ENCODE measurements around the gene CCDC61. TPM values are rescaled to one million over a fixed set of nuclear protein-coding genes. Genes with fewer than 3 reads are reported as not detected.

Gene CCDC61
- total and polyA plus RNA-seq, 2 donors (not counting 1 experiment from before 2014, with no cell fraction given), result 20.6 to 30.1 TPM

DNA sequence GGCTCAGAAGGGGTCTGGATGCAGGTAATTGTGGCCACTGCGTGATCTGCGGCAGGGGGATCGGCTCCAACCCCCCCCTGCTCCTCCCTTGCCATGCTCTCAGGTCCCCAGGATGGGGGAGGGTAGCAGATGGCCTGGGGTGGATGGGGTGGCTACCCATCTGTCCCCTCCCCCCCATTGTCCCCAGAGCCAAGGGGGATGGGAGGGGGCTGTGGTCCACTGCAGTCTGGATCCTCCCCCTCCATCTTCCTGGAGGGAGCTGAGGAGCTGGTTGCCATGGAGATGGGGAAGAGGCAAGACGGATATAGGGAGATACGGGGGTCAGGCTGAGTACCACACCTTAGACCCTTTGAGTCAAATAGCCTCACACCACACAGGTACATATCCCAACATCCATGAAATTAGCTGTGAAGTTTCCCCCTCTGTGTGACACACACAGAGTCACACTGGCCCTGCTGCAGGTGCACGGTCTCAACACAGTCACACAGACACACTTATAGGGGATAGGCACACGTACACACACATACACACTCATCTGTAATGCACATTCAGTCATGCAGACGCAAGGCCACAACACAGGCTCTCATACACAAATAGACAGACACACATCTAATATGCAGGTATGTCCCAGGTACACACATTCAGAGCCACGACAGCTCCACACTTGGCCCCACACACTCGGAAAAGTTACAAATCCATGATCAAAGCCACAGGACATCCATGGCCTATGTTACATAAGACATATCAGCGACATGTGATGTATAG is 19.8 kb upstream of the CCDC61 start:
- Histone ChIP-seq H3K79me2 (ENCODE audit: control insufficient read depth, insufficient read depth, low read length) (no peaks in the 10 kb centered on the region), H3K4me2 (replicated peaks; ENCODE audit: low read depth, low read length, poor library complexity, severe bottlenecking) (no peak overlapping the region), H3K9ac (ENCODE audit: low read length) (no peak overlapping the region), H3K9me3 (ENCODE audit: control extremely low read depth in 1 of 3, control insufficient read depth in 2 of 3, insufficient read depth in 1 of 3, low read length in 2 of 3) (peaks cover 0 to 35% (median 3%) of the 10 kb centered on the region in 3 donors), H3K36me3 (replicated peaks in 1 of 2; ENCODE audit: control extremely low read depth in 1 of 2, control insufficient read depth in 1 of 2, extremely low read depth in 1 of 2, insufficient read depth in 2 of 2, low read length in 1 of 2) (no peaks in the 10 kb centered on the region), H3K27me3 (replicated peaks in 1 of 4; ENCODE audit: control extremely low read depth in 1 of 4, control insufficient read depth in 3 of 4, insufficient read depth in 4 of 4, low read length in 3 of 4) (peaks cover 0 to 65% (median 34%) of the 10 kb centered on the region in 4 experiments), H3K4me1 (ENCODE audit: control insufficient read depth in 2 of 2, insufficient read depth in 2 of 2, low read length in 2 of 2) (peaks cover 26 to 30% of the 10 kb centered on the region in 2 donors), H3K27ac (ENCODE audit: low read length in 2 of 2) (no peak overlapping the region), H2AFZ (ENCODE audit: insufficient read depth, low read depth, low read length, poor library complexity, severe bottlenecking) (no peak overlapping the region), H4K20me1 (ENCODE audit: control insufficient read depth, insufficient read depth, low read length, poor library complexity, severe bottlenecking) (no peaks in the 10 kb centered on the region), H3K4me3 (ENCODE audit: control extremely low read depth in 1 of 5, extremely low read depth in 1 of 5, insufficient read depth in 1 of 5, low read depth in 2 of 5, low read length in 4 of 5) (no peak overlapping the region)
- POLR2A ChIA-PET, result no interaction called here
- TF ChIP-seq, protein P1, sequence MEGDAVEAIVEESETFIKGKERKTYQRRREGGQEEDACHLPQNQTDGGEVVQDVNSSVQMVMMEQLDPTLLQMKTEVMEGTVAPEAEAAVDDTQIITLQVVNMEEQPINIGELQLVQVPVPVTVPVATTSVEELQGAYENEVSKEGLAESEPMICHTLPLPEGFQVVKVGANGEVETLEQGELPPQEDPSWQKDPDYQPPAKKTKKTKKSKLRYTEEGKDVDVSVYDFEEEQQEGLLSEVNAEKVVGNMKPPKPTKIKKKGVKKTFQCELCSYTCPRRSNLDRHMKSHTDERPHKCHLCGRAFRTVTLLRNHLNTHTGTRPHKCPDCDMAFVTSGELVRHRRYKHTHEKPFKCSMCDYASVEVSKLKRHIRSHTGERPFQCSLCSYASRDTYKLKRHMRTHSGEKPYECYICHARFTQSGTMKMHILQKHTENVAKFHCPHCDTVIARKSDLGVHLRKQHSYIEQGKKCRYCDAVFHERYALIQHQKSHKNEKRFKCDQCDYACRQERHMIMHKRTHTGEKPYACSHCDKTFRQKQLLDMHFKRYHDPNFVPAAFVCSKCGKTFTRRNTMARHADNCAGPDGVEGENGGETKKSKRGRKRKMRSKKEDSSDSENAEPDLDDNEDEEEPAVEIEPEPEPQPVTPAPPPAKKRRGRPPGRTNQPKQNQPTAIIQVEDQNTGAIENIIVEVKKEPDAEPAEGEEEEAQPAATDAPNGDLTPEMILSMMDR (IDR thresholded peaks at IDR 0.05), result no peak
- no peak for TF ChIP-seq EZH2 (IDR thresholded peaks at IDR 0.05; ENCODE audit: borderline replicate concordance, insufficient read depth, low read depth, low read length, poor library complexity, severe bottlenecking)
- DNase-seq (no peak), ATAC-seq (ENCODE audit: low read depth) (no peak)
- H3K4me3 Mint-ChIP-seq, result no peak overlapping the region
- WGBS (ENCODE audit: insufficient coverage), result 85% methylated on average over 7 of the region's 11 CpGs
- H3K9me3 Mint-ChIP-seq (ENCODE audit: insufficient read depth), result no peaks in the 10 kb centered on the region
- intact Hi-C loops (cut with micrococcal nuclease), result no loop called here
- H3K27me3 Mint-ChIP-seq, result peaks cover 64% of the 10 kb centered on the region
- H3K27ac Mint-ChIP-seq, result no peak overlapping the region
- CTCF ChIA-PET, result interaction anchor here (1.3 kb wide), 1 partner anchor 14 kb away, joined by 4 read pairs; no protein-coding TSS in a partner anchor
- H3K4me1 Mint-ChIP-seq, result peaks cover 18% of the 10 kb centered on the region

DNA sequence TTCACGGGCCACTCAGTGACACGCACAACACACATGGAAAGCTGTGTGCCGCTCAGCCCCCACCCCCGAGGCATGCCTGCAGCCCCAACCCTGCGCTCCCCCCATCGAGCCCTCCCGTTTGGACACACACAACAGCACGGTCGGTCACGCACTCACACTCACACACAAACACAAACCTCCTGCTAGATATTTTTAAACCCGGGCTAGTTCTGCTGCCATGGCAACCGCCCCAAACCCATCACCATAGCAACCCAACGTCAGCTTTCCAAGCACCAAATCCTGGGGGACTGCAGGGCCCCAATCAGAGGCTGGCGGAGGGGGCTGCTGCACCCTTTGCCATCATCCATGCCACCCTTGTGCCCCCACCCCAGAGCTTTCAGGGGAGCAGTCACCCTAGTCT is 19.1 kb upstream of the CCDC61 start:
- H3K27me3 Mint-ChIP-seq, result peaks cover 64% of the 10 kb centered on the region
- DNase-seq (no peak), ATAC-seq (ENCODE audit: low read depth) (no peak)
- Histone ChIP-seq H3K79me2 (ENCODE audit: control insufficient read depth, insufficient read depth, low read length) (no peaks in the 10 kb centered on the region), H3K27ac (ENCODE audit: low read length in 2 of 2) (no peak overlapping the region), H3K9ac (ENCODE audit: low read length) (no peak overlapping the region), H3K4me1 (ENCODE audit: control insufficient read depth in 2 of 2, insufficient read depth in 2 of 2, low read length in 2 of 2) (peaks cover 22 to 27% of the 10 kb centered on the region in 2 donors), H3K36me3 (replicated peaks in 1 of 2; ENCODE audit: control extremely low read depth in 1 of 2, control insufficient read depth in 1 of 2, extremely low read depth in 1 of 2, insufficient read depth in 2 of 2, low read length in 1 of 2) (no peaks in the 10 kb centered on the region), H3K4me2 (replicated peaks; ENCODE audit: low read depth, low read length, poor library complexity, severe bottlenecking) (no peak overlapping the region), H3K9me3 (ENCODE audit: control extremely low read depth in 1 of 3, control insufficient read depth in 2 of 3, insufficient read depth in 1 of 3, low read length in 2 of 3) (peaks cover 0 to 29% (median 3%) of the 10 kb centered on the region in 3 donors), H4K20me1 (ENCODE audit: control insufficient read depth, insufficient read depth, low read length, poor library complexity, severe bottlenecking) (no peaks in the 10 kb centered on the region), H3K27me3 (replicated peaks in 1 of 4; ENCODE audit: control extremely low read depth in 1 of 4, control insufficient read depth in 3 of 4, insufficient read depth in 4 of 4, low read length in 3 of 4) (peaks cover 0 to 58% (median 30%) of the 10 kb centered on the region in 4 experiments), H3K4me3 (ENCODE audit: control extremely low read depth in 1 of 5, extremely low read depth in 1 of 5, insufficient read depth in 1 of 5, low read depth in 2 of 5, low read length in 4 of 5) (no peak overlapping the region), H2AFZ (ENCODE audit: insufficient read depth, low read depth, low read length, poor library complexity, severe bottlenecking) (no peak overlapping the region)
- H3K27ac Mint-ChIP-seq, result no peak overlapping the region
- 53% methylated on average over 14 of the region's 14 CpGs for WGBS (ENCODE audit: insufficient coverage)
- H3K4me3 Mint-ChIP-seq, result no peak overlapping the region
- intact Hi-C loops (cut with micrococcal nuclease), result no loop called here
- ChIA-PET POLR2A (no interaction called here), CTCF (no interaction called here)
- H3K9me3 Mint-ChIP-seq (ENCODE audit: insufficient read depth), result no peaks in the 10 kb centered on the region
- H3K4me1 Mint-ChIP-seq, result peaks cover 16% of the 10 kb centered on the region
- no peak for TF ChIP-seq EZH2 (IDR thresholded peaks at IDR 0.05; ENCODE audit: borderline replicate concordance, insufficient read depth, low read depth, low read length, poor library complexity, severe bottlenecking)
- TF ChIP-seq, protein P1 (IDR thresholded peaks at IDR 0.05), result no peak

All from B cell (primary cell).